Activated naive CD8-positive, alpha-beta T cell treated with anti-CD3 and anti-CD28 coated beads for 36 hours (primary cell): Measurements from ENCODE around the gene TARBP1. TPM values are rescaled to one million over a fixed set of nuclear protein-coding genes. Genes with fewer than 3 reads are reported as not detected.
"Not testable (repeated sequence)": the region's sequence is repeated elsewhere in the genome, so short reads cannot be mapped to it uniquely, and the experiment has no call there.

Experiments used
- DNase-seq: peaks from one replicate; pipeline ENCODE4 v3.0.0; 2021
- H3K27ac Mint-ChIP-seq: one replicate; pipeline ENCODE4 v1.8.0; 2022; ENCODE audit warnings: mild to moderate bottlenecking, moderate library complexity, mixed read lengths
- H3K27me3 Mint-ChIP-seq: one replicate; pipeline ENCODE4 v1.8.0; 2022; ENCODE audit warnings: mild to moderate bottlenecking, mixed read lengths
- H3K36me3 Mint-ChIP-seq: one replicate; pipeline ENCODE4 v1.8.0; 2021; ENCODE audit warnings: mild to moderate bottlenecking, mixed read lengths
- H3K4me1 Mint-ChIP-seq: one replicate; pipeline ENCODE4 v1.8.0; 2021; ENCODE audit warnings: mixed read lengths
- H3K4me3 Mint-ChIP-seq: one replicate; pipeline ENCODE4 v1.8.0; 2022; ENCODE audit warnings: mild to moderate bottlenecking, moderate library complexity, mixed read lengths
- H3K9me3 Mint-ChIP-seq: one replicate; pipeline ENCODE4 v1.8.0; 2022; ENCODE audit warnings: mixed read lengths
- total RNA-seq, 2 experiments: library from RNA; stranded (reverse); gene quantifications; one replicate each; pipeline ENCODE4 v1.2.3, GENCODE V29; 2021

The TARBP1 gene
- total RNA-seq, 2 experiments from 2014 or later = 38.6 to 44.0 TPM

DNA sequence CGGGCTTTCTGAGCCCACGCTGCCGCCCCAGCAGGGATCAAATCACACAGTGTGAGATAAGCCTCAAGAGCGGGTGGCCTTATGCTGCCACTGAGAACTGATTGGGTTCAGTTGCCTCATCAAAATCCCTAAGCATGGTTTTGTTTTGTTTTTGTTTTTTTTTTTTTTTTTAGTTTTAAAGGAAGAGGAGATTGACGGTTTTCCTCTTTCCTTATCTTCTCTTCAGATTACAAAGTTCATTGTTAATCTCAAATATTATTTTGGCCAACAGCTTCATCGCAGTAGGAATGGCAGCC lies 105.1 kb downstream of the TARBP1 start:
- Mint-ChIP-seq H3K36me3 (peaks cover 37% of the 10 kb centered on the region), H3K27me3 (no peaks in the 10 kb centered on the region), H3K4me1 (peaks cover 42% of the 10 kb centered on the region), H3K4me3 (peak overlapping the region; percentile 96), H3K9me3 (no peaks in the 10 kb centered on the region), H3K27ac (peak overlapping the region; percentile 99)
- DNase-seq = no peak

DNA sequence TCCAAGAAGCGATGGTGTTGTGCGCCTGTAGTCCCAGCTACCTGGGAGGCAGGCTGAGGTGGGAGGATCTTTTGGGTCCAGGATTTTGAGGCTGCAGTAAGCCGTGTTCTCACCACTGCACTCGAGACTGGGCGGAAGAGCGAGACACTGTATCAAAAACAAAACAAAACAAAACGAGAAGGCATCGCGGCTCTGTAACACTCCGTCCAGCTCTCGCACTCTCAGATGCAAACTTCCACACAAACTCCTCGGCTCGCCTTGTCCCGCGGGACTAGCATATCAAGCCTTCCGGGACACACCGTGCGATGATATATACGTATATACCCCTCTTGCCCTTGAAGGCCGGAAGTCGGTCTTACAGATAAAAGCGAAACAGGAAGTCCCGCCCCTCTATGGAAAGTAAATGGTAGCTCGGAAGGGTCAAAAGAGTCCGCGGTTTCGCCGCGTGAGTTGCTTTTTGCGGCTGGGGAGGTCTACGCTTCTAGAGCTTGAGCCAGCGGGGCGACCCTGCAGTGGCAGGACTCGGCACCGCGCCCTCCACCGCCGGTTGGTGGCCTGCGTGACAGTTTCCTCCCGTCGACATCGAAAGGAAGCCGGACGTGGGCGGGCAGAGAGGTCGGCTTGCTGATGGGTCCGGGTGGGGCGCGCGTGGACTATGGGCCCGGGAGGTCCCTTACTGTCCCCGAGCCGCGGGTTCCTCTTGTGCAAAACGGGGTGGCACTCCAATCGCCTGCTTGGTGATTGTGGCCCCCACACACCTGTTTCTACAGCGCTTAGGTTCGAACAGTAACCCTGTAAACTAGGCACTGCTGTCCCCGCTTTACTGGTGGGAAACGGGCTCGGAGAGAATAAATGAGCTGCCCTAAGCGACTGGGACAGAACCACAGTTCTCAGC lies 105.7 kb downstream of the TARBP1 start, which contains the start of gene COA6:
COA6 (plus strand) TSS at position 393 of the 895 bp plus-strand sequence; CDS start at position 404, 11 bp downstream.
- no peaks in the 10 kb centered on the region for H3K27me3 Mint-ChIP-seq
- H3K27ac Mint-ChIP-seq = peak within 1 kb of the TSS; percentile 99
- H3K9me3 Mint-ChIP-seq = no peaks in the 10 kb centered on the region
- H3K36me3 Mint-ChIP-seq = peaks cover 35% of the 10 kb centered on the region
- DNase-seq = peak; percentile 89
- H3K4me1 Mint-ChIP-seq = peaks cover 42% of the 10 kb centered on the region
- H3K4me3 Mint-ChIP-seq = peak within 1 kb of the TSS; percentile 96

DNA sequence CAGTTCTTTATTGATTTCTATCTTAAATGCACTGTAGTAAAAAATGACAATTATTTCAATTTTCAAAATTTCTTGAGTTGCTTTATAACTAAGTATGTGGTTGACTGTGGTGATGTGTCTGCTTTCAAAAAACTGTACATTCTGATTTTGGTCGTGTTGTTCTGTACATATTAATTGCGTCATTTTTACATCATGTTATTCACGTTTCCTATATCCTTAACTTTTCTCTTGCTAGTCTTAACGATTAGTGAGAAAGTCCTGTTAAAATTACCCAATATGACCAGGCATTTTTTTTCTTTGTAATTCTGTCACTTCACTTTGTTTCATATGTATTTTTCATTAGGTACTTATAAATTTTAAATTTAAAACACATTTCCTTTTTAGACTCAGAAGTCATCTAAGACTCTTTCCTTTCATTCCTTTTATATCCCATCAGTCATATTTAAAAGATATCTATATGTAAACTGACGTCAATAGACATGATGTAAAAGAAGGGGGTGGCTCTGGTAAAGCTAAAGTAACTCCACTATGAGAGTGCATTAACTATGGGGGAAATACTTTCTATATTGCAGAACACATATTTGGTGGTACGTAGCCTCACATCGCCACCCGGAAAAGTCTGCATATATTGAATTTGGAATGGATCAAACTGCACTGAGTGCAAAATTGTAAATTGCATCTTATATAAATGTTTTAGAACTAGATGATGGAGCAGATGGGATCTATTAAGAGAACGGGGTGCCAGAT lies 106.8 kb downstream of the TARBP1 start:
- H3K4me3 Mint-ChIP-seq = peak overlapping the region; percentile 96
- DNase-seq = no peak
- no peaks in the 10 kb centered on the region for H3K27me3 Mint-ChIP-seq
- peaks cover 37% of the 10 kb centered on the region for H3K4me1 Mint-ChIP-seq
- peak overlapping the region; percentile 99 for H3K27ac Mint-ChIP-seq
- no peaks in the 10 kb centered on the region for H3K9me3 Mint-ChIP-seq
- peaks cover 24% of the 10 kb centered on the region for H3K36me3 Mint-ChIP-seq

DNA sequence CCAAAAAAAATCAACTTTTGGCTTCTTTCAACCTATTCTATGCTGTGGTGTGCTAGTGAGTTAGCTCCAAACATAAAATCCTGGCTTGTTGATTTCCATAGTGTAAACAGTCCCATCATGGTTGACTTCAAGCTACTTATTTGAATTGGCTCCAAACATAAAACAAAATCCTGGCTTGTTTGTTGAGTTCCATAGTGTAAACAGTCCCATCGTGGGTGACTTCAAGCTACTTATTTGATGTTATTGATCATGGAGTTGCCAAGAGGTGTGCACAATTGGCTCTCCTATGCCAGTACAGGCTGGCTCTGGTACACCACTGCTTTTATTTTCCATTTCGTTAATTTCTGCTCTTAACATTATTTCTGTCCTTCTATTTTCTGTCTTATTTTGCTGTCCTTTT lies 107.6 kb downstream of the TARBP1 start:
- H3K27me3 Mint-ChIP-seq = no peaks in the 10 kb centered on the region
- no peaks in the 10 kb centered on the region for H3K9me3 Mint-ChIP-seq
- no peak overlapping the region for H3K27ac Mint-ChIP-seq
- H3K36me3 Mint-ChIP-seq = peaks cover 18% of the 10 kb centered on the region
- no peak for DNase-seq
- H3K4me3 Mint-ChIP-seq = no peak overlapping the region
- H3K4me1 Mint-ChIP-seq = peaks cover 32% of the 10 kb centered on the region

DNA sequence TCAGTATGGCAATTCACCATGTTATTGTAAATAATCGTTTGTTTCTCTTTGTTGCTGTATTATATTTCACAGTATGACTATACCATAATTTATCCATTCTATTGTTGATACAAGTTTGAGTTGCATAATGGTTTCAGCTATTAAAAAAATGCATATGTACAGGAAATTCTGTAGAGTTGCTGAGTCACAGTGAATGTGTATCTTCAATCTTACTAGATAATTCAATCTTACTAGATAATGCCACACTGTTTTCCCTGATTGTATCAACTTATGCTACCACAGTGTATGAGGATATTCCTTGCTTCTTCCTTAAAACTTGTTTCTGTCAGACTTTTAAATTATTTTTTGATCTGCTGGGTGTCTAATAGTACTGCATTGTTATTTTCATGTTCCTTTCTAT lies 109.2 kb downstream of the TARBP1 start:
- DNase-seq = no peak
- Mint-ChIP-seq H3K27ac (no peak overlapping the region), H3K9me3 (no peaks in the 10 kb centered on the region), H3K4me3 (no peak overlapping the region), H3K27me3 (no peaks in the 10 kb centered on the region), H3K36me3 (peaks cover 8% of the 10 kb centered on the region), H3K4me1 (peaks cover 20% of the 10 kb centered on the region)

DNA sequence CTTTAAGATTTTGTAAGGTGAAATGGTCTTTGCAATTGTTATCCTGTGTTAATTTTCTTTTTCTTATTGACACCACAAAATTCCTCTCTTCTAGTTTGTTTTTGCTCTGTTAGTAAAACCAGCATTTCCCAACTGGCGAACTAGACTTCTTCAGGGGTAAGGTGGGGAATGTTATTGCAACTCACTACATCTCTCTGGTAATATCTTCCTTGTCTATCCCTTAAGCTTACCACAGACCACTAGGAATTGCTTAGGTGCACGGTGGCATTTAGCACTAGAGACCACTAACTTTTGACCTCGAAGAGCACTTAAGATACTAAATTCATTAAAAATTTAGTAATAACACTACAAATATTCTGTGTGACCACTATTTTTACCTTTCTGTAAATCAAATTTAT lies 109.9 kb downstream of the TARBP1 start:
- Mint-ChIP-seq H3K36me3 (peaks cover under 1% of the 10 kb centered on the region), H3K4me1 (peaks cover 14% of the 10 kb centered on the region), H3K4me3 (no peak overlapping the region), H3K27ac (no peak overlapping the region), H3K9me3 (no peaks in the 10 kb centered on the region), H3K27me3 (no peaks in the 10 kb centered on the region)
- no peak for DNase-seq

DNA sequence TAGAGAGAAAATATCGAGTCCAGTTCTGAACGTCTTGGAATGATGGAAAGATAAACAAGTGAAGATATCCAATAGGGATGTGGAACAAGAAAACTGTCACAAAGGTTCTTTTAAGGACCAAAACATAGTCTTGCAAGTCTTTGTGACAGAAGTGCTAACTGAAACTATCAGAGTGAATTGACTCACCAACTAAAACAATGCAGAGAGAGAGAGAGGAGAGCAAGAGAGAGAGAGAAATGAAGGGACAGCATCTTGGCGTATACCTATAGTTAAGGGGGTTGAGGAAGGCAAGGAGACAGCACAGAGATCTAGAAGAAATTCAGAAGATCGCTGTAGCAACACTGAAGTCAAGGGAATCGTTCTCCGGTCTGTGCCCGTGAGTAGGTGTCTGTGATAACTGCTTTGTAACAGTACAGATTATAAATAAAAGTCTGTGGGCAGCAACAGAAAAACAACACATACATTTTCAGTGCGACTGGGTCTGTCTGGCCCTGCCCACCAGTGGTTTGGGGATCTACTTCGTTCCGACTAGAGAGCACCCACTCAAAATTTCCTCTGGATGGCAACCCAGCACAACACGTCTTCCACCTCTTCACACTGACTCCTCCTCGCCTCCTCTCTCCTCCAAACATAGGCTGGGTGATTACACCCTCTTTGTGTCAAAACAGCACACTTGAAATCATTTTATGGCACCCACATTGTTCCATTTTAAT lies 110.5 kb downstream of the TARBP1 start:
- no peak for DNase-seq
- no peak overlapping the region for H3K4me3 Mint-ChIP-seq
- H3K4me1 Mint-ChIP-seq = peaks cover 14% of the 10 kb centered on the region
- no peaks in the 10 kb centered on the region for H3K9me3 Mint-ChIP-seq
- H3K27ac Mint-ChIP-seq = no peak overlapping the region
- H3K27me3 Mint-ChIP-seq = no peaks in the 10 kb centered on the region
- H3K36me3 Mint-ChIP-seq = no peaks in the 10 kb centered on the region

DNA sequence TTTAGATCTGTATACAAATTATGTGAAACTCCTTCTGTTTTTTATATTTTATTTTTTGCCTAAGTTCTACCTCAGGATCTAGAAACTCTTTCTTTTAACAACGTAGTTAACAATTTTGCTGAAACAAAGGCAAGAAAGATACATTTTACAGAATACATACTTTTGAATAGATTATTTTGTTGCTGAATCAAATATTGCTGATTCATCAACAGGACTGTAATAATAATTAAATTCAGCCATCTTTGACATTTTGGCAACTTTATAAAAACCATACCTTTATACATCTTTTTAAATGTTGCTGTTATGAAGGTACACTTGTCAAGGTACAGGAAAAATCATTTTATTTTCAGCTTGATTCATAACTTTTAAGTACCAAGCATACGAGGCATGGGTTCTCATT lies 116.4 kb downstream of the TARBP1 start:
- DNase-seq = no peak
- Mint-ChIP-seq H3K36me3 (peaks cover 14% of the 10 kb centered on the region), H3K4me1 (peaks cover 16% of the 10 kb centered on the region), H3K4me3 (no peak overlapping the region), H3K9me3 (no peaks in the 10 kb centered on the region), H3K27ac (no peak overlapping the region), H3K27me3 (peaks cover 8% of the 10 kb centered on the region)

DNA sequence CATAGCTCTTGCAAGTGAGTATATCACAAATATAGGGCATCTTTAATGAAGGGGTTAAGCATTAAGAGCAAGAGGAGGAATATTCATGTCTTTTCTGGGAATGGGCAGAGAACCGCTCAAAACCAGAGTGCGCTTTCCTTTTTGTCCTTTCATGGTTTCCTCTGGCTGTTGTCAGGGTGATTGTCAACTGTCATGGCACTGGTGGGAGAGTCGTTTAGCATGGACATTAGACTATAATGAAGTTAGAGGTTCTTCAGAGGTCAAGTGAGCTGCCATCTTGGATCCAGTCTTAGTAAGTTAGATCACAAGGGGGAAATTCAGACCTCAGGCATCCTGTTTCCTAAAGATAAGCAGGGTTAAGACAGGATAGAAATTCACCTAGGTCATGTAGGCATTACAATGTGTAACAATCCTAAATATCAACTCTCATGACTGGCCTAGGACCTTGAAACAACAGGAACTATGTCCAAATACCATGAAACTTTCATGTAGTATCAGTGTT lies 117.8 kb downstream of the TARBP1 start:
- Mint-ChIP-seq H3K4me1 (peaks cover 18% of the 10 kb centered on the region), H3K4me3 (no peak overlapping the region), H3K36me3 (peaks cover 14% of the 10 kb centered on the region), H3K9me3 (no peaks in the 10 kb centered on the region), H3K27ac (no peak overlapping the region), H3K27me3 (peaks cover 8% of the 10 kb centered on the region)
- DNase-seq = no peak

DNA sequence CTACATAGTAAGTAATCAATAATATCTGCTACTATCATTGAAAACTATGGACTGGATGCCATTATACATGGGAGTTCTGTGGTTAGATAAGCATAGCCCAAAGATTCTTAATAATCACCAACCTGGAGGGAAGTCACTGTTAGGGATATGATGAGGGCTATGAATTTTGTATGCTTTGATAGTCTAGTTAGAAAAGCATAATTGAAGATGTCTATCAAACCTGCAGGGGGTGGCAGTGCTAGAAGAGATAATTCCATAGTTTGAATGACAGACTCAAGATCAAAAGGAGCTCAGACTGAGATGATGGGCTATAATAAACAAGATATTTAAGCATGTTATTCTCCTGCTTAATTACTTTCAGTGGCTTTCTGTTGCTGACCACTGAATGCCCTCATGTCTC lies 121.1 kb downstream of the TARBP1 start:
- peak overlapping the region; percentile 72 for H3K27ac Mint-ChIP-seq
- H3K9me3 Mint-ChIP-seq = no peaks in the 10 kb centered on the region
- H3K4me3 Mint-ChIP-seq = peak overlapping the region; percentile 87
- H3K27me3 Mint-ChIP-seq = peaks cover 8% of the 10 kb centered on the region
- H3K36me3 Mint-ChIP-seq = peaks cover 14% of the 10 kb centered on the region
- H3K4me1 Mint-ChIP-seq = peaks cover 22% of the 10 kb centered on the region
- DNase-seq = no peak

DNA sequence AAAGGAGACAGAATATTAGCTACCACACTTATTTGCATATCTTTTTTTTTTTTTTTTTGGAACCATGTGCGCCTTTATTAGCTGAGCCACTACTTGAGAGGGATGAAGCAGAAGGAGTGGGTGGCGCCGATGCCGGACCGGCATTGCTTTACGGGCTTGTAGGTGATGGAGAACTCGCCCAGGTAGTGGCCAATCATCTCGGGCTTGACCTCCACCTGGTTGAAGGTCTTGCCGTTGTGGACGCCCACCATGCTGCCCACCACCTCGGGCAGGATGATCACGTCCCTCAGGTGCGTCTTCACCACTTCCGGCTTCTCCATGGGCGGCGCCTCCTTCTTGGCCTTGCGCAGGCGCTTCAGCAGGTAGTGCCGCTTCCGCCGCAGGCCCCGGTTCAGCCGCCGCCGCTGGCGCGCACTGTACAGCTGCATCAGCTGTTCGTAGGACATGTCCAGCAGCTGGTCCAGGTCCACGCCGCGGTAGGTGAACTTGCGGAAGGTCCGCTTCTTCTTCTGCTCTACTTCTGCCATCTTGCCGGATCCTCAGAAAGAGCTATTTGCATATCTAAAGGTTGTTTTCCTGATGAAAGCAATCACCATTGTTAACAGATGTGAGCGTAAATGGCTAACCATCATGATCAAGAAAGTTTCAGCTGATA lies 122.2 kb downstream of the TARBP1 start:
- Mint-ChIP-seq H3K4me1 (peaks cover 22% of the 10 kb centered on the region), H3K4me3 (peak overlapping the region; percentile 87), H3K27ac (peak overlapping the region; percentile 90), H3K36me3 (peaks cover 14% of the 10 kb centered on the region), H3K27me3 (peaks cover 13% of the 10 kb centered on the region)
- H3K9me3 Mint-ChIP-seq = not testable (repeated sequence)
- DNase-seq = peak; percentile 68

DNA sequence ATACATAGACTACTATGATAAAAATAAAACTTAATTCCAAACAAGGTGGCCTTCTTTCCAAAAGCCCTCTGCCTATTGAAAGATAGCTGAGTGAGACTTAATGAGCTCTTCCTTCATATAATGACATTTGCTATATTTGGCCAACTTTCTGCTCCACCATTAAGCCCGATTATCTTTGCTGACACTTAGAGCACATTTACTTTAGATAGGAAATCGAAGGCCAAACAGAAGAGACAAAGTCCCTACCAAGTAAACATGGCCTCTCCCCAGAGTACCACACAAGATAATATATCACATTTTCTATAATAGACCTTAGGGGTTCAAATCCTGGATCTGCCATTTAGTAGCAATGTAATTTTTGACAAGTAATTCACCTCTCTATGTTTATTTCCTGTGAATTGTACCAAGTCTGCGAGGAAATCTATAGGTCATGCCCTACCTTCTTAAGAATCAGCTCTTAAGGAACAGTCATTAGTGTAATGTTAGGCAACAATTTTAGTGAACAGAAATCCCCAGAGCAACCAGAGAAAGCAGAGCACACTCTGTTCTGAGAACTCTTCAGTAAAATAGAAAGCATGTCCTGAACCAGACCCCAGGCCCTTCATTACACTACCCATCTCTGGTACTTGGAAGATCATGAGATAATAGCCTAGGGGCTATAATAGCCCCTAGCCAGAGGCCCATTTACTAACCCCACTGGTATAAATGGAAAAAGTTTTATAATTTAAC lies 123.0 kb downstream of the TARBP1 start:
- peak overlapping the region; percentile 90 for H3K27ac Mint-ChIP-seq
- H3K4me1 Mint-ChIP-seq = peaks cover 20% of the 10 kb centered on the region
- H3K9me3 Mint-ChIP-seq = no peaks in the 10 kb centered on the region
- peak overlapping the region; percentile 87 for H3K4me3 Mint-ChIP-seq
- H3K27me3 Mint-ChIP-seq = peaks cover 9% of the 10 kb centered on the region
- no peak for DNase-seq
- peaks cover 12% of the 10 kb centered on the region for H3K36me3 Mint-ChIP-seq

DNA sequence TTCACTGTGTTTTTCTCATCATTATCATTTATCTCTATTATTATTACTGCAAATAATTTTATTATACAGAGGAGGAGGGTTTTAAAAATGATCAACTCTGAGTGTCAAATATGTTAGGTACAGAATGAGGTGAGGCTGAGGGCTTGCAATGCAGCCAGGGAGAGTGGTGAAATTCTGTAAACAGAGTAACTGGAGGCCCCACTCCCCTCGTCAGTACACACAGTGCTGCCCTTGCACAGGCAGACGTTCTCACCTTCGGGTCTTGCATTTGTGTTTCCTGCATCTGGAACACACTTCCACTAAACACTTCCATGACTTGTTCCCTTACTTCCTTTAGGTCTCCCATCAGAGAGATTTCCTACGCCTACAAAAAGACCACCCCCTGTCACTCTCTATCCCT lies 130.0 kb downstream of the TARBP1 start:
- no peaks in the 10 kb centered on the region for H3K4me1 Mint-ChIP-seq
- no peaks in the 10 kb centered on the region for H3K36me3 Mint-ChIP-seq
- DNase-seq = no peak
- peaks cover 13% of the 10 kb centered on the region for H3K27me3 Mint-ChIP-seq
- H3K4me3 Mint-ChIP-seq = no peak overlapping the region
- no peaks in the 10 kb centered on the region for H3K9me3 Mint-ChIP-seq
- no peak overlapping the region for H3K27ac Mint-ChIP-seq

DNA sequence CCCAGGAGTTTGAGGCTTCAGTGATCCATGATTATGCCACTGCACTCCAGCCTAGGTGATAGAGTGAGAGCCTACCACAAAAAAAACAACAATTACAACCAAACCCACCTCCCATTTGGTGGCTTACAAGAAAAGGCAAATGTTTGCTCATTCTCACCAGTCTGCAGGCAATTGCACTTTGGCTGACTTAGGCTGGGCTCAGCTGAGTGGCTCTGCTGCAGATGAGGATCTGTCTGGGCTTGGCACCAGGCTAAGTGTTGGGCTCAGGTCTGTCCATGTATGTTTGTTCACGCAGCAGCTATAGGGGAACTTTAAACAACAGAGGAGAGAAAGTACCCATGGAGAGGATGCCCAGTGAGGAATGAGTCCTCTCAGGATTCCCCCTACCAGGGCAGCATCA lies 133.7 kb downstream of the TARBP1 start:
- Mint-ChIP-seq H3K4me3 (no peak overlapping the region), H3K27ac (no peak overlapping the region), H3K4me1 (no peaks in the 10 kb centered on the region), H3K27me3 (peaks cover 8% of the 10 kb centered on the region), H3K36me3 (no peaks in the 10 kb centered on the region), H3K9me3 (peaks cover 5% of the 10 kb centered on the region)
- DNase-seq = no peak
